ENCODE data around the gene TTF1. TPM values are rescaled to one million over a fixed set of nuclear protein-coding genes. Genes with fewer than 3 reads are reported as not detected.
"Not testable (repeated sequence)": the region's sequence is repeated elsewhere in the genome, so short reads cannot be mapped to it uniquely, and the experiment has no call there.

The TTF1 gene
- total RNA-seq, 1 experiment from 2014 or later = 26.9 TPM

GRCh38 chr9:132381966-132382541 lies 24.6 kb downstream of the TTF1 start:
- peaks cover 17 to 61% (median 44%) of the 10 kb centered on the region in 3 experiments; a peak in 6 of 7 replicates for H3K36me3 Mint-ChIP-seq (ENCODE audit: insufficient read depth in 1 of 3, low read depth in 3 of 3)
- H3K9me3 ChIP-seq (ENCODE audit: control insufficient read depth, low read depth, low read length) = peaks cover 18% of the 10 kb centered on the region
- H3K27me3 Mint-ChIP-seq (ENCODE audit: low read depth) = no peaks in the 10 kb centered on the region
- no peak overlapping the region for H2AFZ ChIP-seq (ENCODE audit: low read length)
- no peak overlapping the region for H4K8ac ChIP-seq (replicated peaks; ENCODE audit: insufficient read length, low read depth, low read length)
- no peaks in the 10 kb centered on the region for H3K9me3 Mint-ChIP-seq
- no peak overlapping the region for H2BK120ac ChIP-seq (ENCODE audit: low read depth, low read length, poor library complexity, severe bottlenecking)
- H4K5ac ChIP-seq (ENCODE audit: insufficient read length, low read depth, low read length) = no peak overlapping the region
- TF ChIP-seq, protein P1, sequence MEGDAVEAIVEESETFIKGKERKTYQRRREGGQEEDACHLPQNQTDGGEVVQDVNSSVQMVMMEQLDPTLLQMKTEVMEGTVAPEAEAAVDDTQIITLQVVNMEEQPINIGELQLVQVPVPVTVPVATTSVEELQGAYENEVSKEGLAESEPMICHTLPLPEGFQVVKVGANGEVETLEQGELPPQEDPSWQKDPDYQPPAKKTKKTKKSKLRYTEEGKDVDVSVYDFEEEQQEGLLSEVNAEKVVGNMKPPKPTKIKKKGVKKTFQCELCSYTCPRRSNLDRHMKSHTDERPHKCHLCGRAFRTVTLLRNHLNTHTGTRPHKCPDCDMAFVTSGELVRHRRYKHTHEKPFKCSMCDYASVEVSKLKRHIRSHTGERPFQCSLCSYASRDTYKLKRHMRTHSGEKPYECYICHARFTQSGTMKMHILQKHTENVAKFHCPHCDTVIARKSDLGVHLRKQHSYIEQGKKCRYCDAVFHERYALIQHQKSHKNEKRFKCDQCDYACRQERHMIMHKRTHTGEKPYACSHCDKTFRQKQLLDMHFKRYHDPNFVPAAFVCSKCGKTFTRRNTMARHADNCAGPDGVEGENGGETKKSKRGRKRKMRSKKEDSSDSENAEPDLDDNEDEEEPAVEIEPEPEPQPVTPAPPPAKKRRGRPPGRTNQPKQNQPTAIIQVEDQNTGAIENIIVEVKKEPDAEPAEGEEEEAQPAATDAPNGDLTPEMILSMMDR (conservative IDR thresholded peaks at IDR 0.05) = no peak
- H3K27me3 ChIP-seq (ENCODE audit: insufficient read depth, low read length) = no peaks in the 10 kb centered on the region
- no peak overlapping the region for H3K4me3 Mint-ChIP-seq
- H3K4me1 Mint-ChIP-seq = no peaks in the 10 kb centered on the region
- H2BK5ac ChIP-seq (ENCODE audit: insufficient read length, low read length) = no peak overlapping the region
- H2AK5ac ChIP-seq (ENCODE audit: insufficient read length, low read length) = no peak overlapping the region
- H3K14ac ChIP-seq (ENCODE audit: insufficient read depth, low read length) = no peak overlapping the region
- no peak overlapping the region for H2BK20ac ChIP-seq (ENCODE audit: low read depth, low read length, poor library complexity, severe bottlenecking)
- H2BK15ac ChIP-seq (ENCODE audit: low read depth, low read length) = no peak overlapping the region
- H3K23ac ChIP-seq (ENCODE audit: insufficient read length, low read depth, low read length) = no peak overlapping the region
- H3K4me1 ChIP-seq (ENCODE audit: insufficient read depth, low read length) = no peaks in the 10 kb centered on the region
- no peak overlapping the region for H2BK12ac ChIP-seq (ENCODE audit: insufficient read length, low read depth, low read length)
- H3K79me1 ChIP-seq (ENCODE audit: insufficient read depth, low read depth, low read length, poor library complexity, severe bottlenecking) = no peaks in the 10 kb centered on the region
- peak overlapping the region in 2 of 3 experiments; percentile 16 to 84; a peak in 2 of 7 replicates for H3K27ac Mint-ChIP-seq
- no peak overlapping the region for H3K4me2 ChIP-seq (ENCODE audit: insufficient read depth, insufficient read length, low read length)
- no peak overlapping the region for H3T11ph ChIP-seq (ENCODE audit: low read length)
- no peak overlapping the region for H3K27ac ChIP-seq (ENCODE audit: insufficient read length, low read depth, low read length)
- no CpG with 5 or more reads among the region's 9 CpGs for WGBS (ENCODE audit: extremely low coverage, insufficient read length, low lambda C conversion rate)
- H3K18ac ChIP-seq (ENCODE audit: insufficient read length, low read depth, low read length) = no peak overlapping the region
- no peaks in the 10 kb centered on the region for H4K20me1 ChIP-seq (ENCODE audit: control insufficient read depth, insufficient read depth, insufficient read length)
- no peak for DNase-seq
- H4K91ac ChIP-seq (ENCODE audit: insufficient read length, low read depth, low read length) = no peak overlapping the region
- H3K56ac ChIP-seq (ENCODE audit: insufficient read length, low read depth, low read length) = no peak overlapping the region
- H3K9ac ChIP-seq (ENCODE audit: extremely low read depth, insufficient read length, low read length) = no peak overlapping the region
- H3K79me2 ChIP-seq (ENCODE audit: insufficient read depth, low read length) = no peaks in the 10 kb centered on the region
- no peaks in the 10 kb centered on the region for H3K23me2 ChIP-seq (ENCODE audit: insufficient read length, low read depth, low read length, poor library complexity, severe bottlenecking)
- H3K4ac ChIP-seq (ENCODE audit: low read depth, low read length) = no peak overlapping the region

DNA sequence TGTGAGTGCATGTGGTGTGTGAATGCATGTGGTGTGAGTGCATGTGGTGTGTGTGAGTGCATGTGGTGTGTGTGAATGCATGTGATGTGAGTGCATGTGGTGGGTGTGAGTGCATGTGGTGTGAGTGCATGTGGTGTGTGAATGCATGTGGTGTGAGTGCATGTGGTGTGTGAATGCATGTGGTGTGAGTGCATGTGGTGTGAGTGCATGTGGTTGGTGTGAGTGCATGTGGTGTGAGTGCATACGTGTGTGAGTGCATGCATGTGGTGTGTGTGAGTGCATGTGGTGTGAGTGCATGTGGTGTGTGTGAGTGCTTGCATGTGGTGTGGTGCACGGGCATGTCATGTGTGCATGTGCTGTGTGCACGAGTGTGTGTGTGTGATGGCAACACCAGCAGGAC lies 28.2 kb downstream of the TTF1 start:
- not testable (repeated sequence) for H3K79me1 ChIP-seq (ENCODE audit: insufficient read depth, low read depth, low read length, poor library complexity, severe bottlenecking); H3K79me2 ChIP-seq (ENCODE audit: insufficient read depth, low read length); H4K91ac ChIP-seq (ENCODE audit: insufficient read length, low read depth, low read length); H2BK120ac ChIP-seq (ENCODE audit: low read depth, low read length, poor library complexity, severe bottlenecking); DNase-seq; H3K4me3 Mint-ChIP-seq; H3T11ph ChIP-seq (ENCODE audit: low read length); H2BK15ac ChIP-seq (ENCODE audit: low read depth, low read length); H3K27ac ChIP-seq (ENCODE audit: insufficient read length, low read depth, low read length); H2BK20ac ChIP-seq (ENCODE audit: low read depth, low read length, poor library complexity, severe bottlenecking); H3K27ac Mint-ChIP-seq; H4K20me1 ChIP-seq (ENCODE audit: control insufficient read depth, insufficient read depth, insufficient read length); H3K4me1 Mint-ChIP-seq; H3K4me1 ChIP-seq (ENCODE audit: insufficient read depth, low read length); H3K23ac ChIP-seq (ENCODE audit: insufficient read length, low read depth, low read length); H3K18ac ChIP-seq (ENCODE audit: insufficient read length, low read depth, low read length); H2AFZ ChIP-seq (ENCODE audit: low read length); H4K5ac ChIP-seq (ENCODE audit: insufficient read length, low read depth, low read length); H2BK12ac ChIP-seq (ENCODE audit: insufficient read length, low read depth, low read length); H3K27me3 Mint-ChIP-seq (ENCODE audit: low read depth); H3K27me3 ChIP-seq (ENCODE audit: insufficient read depth, low read length); H2AK5ac ChIP-seq (ENCODE audit: insufficient read length, low read length); H3K56ac ChIP-seq (ENCODE audit: insufficient read length, low read depth, low read length); H2BK5ac ChIP-seq (ENCODE audit: insufficient read length, low read length); H3K4me2 ChIP-seq (ENCODE audit: insufficient read depth, insufficient read length, low read length); H3K23me2 ChIP-seq (ENCODE audit: insufficient read length, low read depth, low read length, poor library complexity, severe bottlenecking); H3K4ac ChIP-seq (ENCODE audit: low read depth, low read length); H3K14ac ChIP-seq (ENCODE audit: insufficient read depth, low read length); H3K9me3 Mint-ChIP-seq; H3K9ac ChIP-seq (ENCODE audit: extremely low read depth, insufficient read length, low read length)
- H3K36me3 Mint-ChIP-seq (ENCODE audit: insufficient read depth in 1 of 3, low read depth in 3 of 3) = peaks cover 8 to 26% (median 15%) of the 10 kb centered on the region in 3 experiments; a peak in 6 of 7 replicates
- H3K9me3 ChIP-seq (ENCODE audit: control insufficient read depth, low read depth, low read length) = peaks cover 18% of the 10 kb centered on the region
- peak overlapping the region; percentile 2 for H4K8ac ChIP-seq (replicated peaks; ENCODE audit: insufficient read length, low read depth, low read length)
- no CpG with 5 or more reads among the region's 3 CpGs for WGBS (ENCODE audit: extremely low coverage, insufficient read length, low lambda C conversion rate)
